ENCODE results near the gene ADAMTS17. TPM values are rescaled to one million over a fixed set of nuclear protein-coding genes. Genes with fewer than 3 reads are reported as not detected.

Gene ADAMTS17
- total RNA-seq, 1 donor, result 0.81 TPM

DNA sequence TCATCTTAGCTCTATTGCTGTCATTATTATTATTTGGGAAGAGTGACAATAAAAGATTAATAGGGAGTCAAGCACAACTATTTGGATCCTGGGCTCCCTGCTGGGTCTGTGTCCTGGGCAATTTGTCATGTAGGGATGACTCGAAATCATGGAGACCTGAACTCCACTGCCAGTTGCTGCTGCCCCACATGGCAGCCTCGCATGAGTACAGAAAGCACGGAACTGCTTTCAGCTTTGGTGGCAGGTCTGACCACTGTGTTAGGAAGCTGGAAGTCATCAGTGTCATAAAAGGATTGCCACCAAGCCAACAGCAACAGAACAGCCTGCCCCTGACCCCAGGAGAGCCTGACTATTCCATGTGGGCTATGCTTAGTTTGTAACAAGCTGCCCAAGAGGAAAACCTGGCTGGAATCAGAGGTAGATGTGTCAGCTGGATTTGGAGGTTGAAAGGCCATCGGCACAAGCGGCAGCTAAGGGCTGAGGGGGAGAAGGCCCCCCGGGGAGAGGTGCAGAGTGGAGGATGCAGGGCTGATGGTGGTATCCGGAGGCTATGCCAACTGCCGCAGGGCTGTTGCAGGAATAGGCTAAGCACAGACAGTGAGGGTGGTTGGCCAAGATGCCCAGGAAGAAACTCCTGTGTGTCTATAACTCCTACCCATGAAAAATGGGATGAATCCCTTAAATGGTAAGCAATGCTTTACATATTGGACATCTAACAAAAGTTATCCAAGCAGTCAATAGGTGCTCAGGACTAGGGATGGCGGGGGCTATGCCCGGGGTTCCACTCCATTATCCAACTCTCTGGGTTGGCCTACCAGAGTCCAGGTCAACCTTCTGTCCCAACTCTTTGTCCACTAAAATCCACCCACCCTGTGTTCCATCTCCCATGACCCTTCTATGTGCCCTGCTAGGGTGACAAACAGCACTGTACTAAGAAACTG is 291.6 kb downstream of the ADAMTS17 start:
- no peak for DNase-seq (ENCODE audit: low read depth)
- no peak overlapping the region for H3K4me3 ChIP-seq (ENCODE audit: low read depth, low read length)
- TF ChIP-seq, protein P1, sequence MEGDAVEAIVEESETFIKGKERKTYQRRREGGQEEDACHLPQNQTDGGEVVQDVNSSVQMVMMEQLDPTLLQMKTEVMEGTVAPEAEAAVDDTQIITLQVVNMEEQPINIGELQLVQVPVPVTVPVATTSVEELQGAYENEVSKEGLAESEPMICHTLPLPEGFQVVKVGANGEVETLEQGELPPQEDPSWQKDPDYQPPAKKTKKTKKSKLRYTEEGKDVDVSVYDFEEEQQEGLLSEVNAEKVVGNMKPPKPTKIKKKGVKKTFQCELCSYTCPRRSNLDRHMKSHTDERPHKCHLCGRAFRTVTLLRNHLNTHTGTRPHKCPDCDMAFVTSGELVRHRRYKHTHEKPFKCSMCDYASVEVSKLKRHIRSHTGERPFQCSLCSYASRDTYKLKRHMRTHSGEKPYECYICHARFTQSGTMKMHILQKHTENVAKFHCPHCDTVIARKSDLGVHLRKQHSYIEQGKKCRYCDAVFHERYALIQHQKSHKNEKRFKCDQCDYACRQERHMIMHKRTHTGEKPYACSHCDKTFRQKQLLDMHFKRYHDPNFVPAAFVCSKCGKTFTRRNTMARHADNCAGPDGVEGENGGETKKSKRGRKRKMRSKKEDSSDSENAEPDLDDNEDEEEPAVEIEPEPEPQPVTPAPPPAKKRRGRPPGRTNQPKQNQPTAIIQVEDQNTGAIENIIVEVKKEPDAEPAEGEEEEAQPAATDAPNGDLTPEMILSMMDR (IDR thresholded peaks at IDR 0.05; ENCODE audit: insufficient read depth, low read length), result no peak

DNA sequence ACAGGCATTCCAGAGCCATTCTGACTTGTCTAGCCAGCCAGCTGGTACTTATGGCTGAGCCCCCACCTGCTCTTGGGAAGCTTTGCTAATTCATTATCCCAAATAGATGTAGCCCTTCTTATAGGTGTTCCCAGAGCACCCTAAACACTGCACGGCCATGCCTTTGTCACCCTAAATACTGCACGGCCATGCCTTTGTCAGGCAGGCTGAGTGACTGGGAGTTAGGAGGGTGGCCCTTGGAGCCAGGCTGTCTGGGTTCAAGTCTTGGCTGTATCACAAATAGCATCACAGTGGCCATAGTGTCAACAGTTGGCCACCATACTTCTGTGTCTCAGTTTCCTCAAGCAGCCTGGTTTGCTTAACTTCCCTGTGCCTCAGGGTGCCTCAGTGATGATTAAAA is 292.3 kb downstream of the ADAMTS17 start:
- DNase-seq (ENCODE audit: low read depth), result no peak
- TF ChIP-seq, protein P1 (IDR thresholded peaks at IDR 0.05; ENCODE audit: insufficient read depth, low read length), result no peak
- no peak overlapping the region for H3K4me3 ChIP-seq (ENCODE audit: low read depth, low read length)

DNA sequence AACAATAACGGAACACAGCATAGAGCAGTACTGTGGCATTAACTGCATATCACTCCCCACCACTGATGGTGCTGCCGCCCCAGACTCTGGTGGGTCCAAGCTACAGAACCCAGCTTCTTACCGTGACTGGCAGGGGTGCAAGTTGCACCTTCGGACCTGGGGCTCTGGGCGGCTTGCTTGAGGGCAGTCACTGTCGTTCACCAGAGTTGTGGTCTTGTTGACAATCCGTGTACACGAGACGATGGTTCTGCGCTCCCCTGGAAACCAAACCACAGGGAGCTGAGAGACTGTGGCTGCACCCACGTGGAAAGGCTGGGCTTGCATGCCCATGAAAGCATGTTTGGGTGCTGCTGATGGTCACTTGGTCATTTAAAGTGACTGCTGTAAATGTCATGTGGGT is 293.0 kb downstream of the ADAMTS17 start:
- TF ChIP-seq, protein P1 (IDR thresholded peaks at IDR 0.05; ENCODE audit: insufficient read depth, low read length), result no peak
- no peak for DNase-seq (ENCODE audit: low read depth)
- H3K4me3 ChIP-seq (ENCODE audit: low read depth, low read length), result no peak overlapping the region

DNA sequence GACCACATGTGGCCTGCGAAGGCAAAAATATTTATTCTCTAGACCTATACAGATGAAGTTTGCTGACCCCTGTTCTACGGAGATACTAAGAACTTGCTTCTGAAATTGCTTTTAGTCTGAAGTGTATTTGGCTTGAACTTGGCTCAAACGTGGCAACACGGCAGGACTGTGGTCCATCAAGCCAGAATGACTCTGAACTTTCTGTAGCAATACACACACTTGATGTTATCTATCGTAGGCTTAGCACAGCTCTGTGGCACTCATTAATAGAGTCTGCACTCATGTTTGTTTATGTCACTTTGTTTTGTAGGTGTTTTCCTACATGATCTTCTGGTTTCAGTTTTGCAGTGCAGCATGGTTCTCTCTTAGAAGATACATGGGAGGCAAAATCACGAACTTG is 298.1 kb downstream of the ADAMTS17 start:
- TF ChIP-seq, protein P1 (IDR thresholded peaks at IDR 0.05; ENCODE audit: insufficient read depth, low read length), result no peak
- DNase-seq (ENCODE audit: low read depth), result no peak
- H3K4me3 ChIP-seq (ENCODE audit: low read depth, low read length), result no peak overlapping the region

DNA sequence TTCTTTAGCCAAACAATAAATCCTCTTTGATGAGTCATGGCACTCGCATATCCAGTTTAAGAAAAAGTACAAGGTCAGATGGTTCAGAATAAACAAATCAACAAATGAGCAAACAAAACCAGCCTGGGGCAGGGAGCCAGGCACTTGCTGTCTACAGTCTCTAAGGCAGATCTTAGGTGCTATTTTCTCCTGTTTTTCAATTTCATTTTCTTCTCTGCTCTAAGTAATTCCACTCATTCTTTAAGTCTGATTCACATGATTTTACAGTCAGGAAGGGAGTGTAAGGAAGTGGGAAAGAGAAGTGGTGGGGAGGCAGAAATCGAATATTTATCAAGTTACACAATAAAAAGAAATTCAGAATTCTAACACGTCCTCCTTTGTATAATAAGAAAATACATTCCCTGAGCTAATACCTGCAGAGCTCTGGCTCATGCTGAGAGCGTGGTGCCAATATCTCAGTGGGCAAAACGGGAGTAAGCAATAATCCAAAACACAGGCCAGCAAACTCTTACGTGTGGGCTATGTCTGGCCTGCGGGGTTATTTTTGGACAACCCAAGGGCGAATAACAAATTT is 298.6 kb downstream of the ADAMTS17 start:
- no peak overlapping the region for H3K4me3 ChIP-seq (ENCODE audit: low read depth, low read length)
- peak; percentile 53 for DNase-seq (ENCODE audit: low read depth)

DNA sequence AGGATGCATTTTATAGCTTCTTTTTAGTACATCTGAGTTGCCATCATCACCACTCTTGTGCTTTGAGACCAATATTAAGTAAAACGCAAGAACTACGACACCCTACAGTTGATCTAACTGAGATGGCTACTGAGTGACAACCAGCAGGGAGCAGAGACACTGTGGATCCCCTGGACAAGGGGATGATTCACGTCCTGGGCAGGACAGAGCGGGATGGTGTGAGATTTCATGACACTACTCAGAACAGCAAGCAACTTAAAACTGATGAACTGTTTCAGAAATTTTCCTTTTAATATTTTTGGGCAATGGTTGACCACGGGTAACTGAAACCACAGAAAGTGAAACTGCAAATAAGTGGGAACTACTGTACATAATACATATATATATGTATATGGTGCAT is 299.2 kb downstream of the ADAMTS17 start:
- TF ChIP-seq, protein P1 (IDR thresholded peaks at IDR 0.05; ENCODE audit: insufficient read depth, low read length), result no peak
- DNase-seq (ENCODE audit: low read depth), result no peak
- H3K4me3 ChIP-seq (ENCODE audit: low read depth, low read length), result no peak overlapping the region

More for the DNA sequence above, 298.6 kb downstream of the ADAMTS17 start:
- TF ChIP-seq, protein P1 (IDR thresholded peaks at IDR 0.05; ENCODE audit: insufficient read depth, low read length), result no peak
